HPDE6-E6E7 (cell line): ENCODE results near the gene SLC13A3.

Source experiments
- DNase-seq: peaks from one replicate; pipeline ENCODE4 v3.0.0; 2011; ENCODE audit warnings: missing footprints; ENCODE audit errors: extremely low spot score

Gene SLC13A3

DNA sequence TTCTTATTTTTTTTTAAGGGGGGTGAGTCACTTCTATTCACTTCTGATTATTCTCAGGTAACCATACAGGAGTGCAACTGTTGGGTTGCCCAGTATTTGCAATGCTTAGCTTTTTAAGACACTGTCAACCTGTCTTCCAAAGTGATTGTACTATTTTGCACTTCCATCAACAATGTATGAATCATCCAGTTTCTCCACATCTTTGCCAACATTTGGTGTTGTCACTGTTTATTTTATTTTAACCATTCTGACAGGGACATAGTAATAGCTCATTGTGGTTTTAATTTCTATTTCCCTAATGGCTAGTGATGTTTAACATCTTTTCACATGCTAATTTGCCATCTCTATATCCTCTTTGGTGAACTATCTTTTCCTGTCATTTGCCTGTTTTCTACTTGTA lies 1.4 kb upstream of the SLC13A3 start:
- DNase-seq, result no peak

DNA sequence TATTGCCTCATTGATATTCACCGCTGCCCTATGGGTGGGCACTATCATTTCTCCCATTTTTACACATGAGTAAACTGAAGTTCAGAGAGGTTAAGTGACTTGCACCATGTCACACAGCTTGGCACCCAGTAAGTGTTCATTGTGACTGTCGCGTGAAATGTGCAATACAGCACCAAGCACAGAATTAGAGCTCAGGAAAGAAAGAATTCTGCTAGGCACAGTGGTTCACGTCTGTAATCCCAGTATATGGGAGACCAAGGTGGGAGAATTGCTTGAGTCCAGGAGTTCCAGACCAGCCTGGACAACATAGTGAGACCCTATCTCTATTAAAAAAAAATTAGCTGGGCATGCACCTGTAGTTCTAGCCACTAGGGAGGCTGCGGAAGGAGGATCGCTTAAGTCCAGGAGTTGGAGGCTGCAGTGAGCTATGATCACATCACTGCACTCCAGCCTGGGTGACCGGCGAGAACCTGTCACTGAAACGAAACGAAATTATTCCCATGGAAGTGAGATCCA lies 626 bp downstream of the SLC13A3 start:
- DNase-seq, result no peak

GRCh38 chr20:46649965-46650542 lies 1.2 kb downstream of the SLC13A3 start:
- no peak for DNase-seq

- no peak for DNase-seq
Measured at GRCh38 chr20:46649650-46649949, 1.7 kb downstream of the SLC13A3 start.

DNA sequence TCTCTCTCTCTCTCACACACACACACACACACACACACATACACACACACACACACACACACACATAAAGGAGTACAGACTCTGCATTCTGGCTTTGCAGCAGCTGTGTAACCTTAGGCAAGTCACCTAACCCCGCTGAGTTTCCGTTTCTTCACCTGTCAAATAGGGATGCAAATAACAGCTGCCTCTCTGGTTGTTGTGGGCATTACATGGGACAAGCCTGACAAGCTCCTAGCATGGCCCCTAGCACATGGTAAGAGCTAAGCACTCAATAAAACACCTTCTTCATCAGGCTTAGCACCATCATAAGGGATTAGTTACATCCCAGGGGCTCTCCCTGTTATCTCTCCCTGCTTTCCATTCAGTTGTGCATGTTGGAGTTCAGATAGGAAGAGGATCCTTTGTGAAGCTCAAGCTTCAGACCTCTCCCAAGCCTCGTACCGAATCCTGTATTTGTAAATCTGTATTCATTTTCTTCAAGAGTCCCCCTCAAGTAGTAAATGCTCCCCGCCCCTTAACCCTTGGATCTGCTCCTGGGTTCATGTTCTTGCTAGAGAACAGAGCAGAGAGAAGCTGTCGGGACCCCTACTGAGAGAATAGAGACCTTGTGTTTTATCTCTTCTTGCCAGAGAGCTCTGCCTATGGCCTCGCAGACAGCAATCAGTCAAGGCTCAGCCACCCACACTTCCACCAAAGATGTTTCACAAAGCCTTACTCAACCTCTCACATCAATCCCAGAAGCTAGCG lies 2.2 kb downstream of the SLC13A3 start:
- DNase-seq, result no peak

DNA sequence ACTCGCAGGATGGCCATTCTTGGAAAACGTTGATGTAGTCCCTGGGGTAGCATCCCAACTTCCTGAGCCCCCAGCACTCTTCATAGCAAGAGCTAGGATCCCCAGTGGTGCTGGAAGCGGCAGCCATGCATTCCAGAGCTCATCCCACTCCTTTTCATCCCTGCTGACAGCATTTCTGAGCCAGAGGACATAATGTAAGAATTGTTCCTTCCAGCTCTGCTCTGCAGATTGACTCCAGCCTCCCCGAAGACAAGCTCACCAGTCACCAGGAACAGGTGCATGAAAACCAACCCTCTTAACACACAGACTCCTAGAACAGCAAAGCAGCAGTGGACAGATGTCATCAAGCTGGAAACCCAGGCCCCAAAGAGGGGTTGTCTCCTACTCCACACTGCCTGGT lies 3.8 kb downstream of the SLC13A3 start:
- DNase-seq, result no peak

DNA sequence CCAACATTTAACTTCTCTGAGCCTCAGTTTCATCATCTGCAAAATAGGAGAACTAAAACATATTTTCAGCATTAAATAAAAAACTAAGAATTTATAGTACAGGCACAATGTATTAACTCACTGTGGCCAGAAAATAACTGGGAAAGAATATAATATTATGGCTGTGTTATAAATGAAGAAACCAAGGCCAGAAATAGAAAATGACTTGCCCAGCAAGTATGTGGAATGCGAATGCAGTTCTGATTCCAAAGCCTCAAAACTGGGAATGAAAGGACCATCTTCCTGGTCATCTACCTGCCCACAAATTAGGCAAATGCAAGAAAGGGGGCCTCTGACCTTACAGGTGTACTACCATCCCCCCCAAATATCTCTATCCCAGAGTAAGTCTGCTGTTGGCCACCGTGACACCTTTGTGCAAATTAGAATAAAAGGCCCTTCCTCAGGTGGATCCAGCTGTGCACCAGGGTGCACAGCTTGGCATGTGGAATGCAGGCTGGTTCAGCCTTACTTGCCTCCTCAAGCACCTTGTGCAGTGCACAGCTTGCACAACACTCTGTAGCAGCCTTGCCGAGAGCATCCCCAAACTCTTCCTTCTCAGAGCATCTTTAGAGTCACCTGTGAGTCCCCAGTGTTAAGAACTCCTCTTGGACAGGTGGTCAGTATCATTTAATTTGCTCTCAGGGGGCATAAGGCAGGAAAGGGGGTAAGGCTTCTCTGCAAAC lies 4.4 kb downstream of the SLC13A3 start:
- DNase-seq, result no peak

DNA sequence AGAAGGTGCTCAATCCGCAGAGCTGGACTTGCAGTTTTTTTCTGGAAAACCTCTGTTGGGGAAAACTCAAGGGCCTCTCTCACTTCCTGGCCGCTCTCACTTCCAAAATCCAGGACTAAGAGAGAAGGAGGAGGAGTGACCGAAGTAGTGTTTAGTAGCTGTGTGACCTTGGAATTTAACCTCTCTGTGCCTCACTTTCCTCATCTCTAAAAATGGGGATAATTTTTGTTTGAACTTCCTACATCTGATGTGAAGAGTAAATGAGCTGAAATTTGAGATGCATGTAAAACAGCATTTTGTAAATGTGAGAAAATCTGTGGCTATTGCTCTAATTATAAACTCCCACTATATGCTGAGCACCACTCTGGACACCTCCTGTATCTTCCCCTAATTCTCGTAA lies 5.1 kb downstream of the SLC13A3 start:
- DNase-seq, result no peak

DNA sequence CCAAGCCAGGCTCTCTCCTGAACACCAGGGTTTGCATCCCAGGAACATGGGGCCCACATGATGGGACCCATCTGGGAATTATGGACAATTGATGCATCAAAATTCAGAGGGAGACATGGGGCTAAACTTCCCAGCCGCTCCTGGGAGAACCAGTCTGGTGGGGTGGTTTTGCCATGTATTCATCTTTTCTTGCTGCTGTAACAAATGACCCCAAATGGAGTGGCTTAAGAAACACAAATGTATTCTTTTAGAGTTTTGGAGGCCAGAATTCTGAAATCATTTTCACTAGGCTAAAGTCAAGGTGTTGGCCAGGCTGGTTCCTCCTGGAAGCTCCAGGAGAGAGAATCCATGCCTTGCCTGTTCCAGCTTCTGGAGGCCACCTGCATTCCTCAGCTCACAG lies 6.5 kb downstream of the SLC13A3 start:
- no peak for DNase-seq

DNA sequence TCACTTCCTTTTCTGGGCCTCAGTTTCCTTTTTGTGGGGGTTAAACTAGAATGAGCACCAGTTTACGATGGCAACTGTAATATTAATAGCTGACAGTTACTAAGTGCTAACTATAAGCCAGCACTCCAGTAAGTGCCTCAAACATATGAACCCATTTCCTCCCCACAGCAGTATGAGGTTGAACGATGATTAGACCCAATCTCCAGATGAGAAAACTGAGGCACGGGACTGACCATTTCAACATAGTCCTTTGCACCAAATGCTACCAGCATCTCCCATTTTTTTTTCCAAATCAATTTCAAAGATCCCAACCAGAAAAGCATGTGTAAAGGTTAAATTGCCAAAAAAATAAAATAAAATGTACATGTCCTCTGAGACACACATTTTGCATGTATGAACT lies 7.1 kb downstream of the SLC13A3 start:
- no peak for DNase-seq

DNA sequence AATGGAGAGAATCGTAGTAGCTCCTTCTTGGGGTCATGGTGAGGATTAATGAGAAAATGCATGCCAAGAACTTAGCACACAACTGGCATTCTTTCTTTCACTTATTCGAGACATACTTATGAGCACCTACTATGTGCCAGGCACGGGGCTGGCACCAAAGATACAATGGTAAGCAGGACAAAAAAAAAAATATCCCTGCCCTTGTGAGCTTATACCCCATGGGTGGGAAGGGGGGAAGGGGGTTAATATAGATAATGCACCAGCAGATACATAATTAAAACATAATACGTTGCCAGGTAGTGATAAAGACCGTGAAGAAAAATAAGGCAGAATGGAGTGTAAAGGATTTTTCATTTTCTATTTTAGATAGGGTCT lies 8.3 kb downstream of the SLC13A3 start:
- DNase-seq, result no peak

DNA sequence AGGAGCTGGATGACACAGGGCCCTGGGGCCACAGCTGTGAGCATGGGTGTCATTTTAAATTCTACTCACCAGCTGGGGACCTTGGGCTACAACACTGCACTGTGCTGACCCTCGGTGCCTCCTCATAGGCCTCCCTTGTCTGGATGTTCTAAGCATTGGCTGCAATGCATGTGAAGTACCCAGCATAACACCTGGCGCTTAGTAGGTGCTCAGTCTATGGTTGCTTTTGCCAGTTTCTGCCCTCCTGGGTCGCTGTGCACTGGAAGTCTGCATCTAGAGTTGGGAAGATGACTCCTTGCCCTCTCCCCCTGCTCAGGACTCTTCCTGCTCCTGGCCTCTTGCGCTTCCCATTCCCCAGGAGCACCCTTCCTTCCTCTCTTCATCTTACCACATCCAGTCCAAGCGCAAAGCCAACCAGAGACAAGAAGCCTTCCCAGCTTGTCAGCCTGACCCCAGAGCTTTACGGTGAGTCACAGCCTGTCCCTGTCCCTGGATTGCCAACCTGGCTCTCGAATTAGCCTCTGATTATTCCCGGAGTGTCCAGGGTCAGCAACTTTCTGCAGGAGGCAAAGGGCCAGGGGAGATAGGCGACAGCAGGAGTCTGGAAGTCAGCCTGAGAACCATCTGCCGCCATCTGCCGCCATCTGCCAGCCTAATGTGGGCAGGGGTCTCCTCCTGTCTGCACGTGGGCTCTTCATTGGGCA lies 8.8 kb downstream of the SLC13A3 start:
- no peak for DNase-seq

DNA sequence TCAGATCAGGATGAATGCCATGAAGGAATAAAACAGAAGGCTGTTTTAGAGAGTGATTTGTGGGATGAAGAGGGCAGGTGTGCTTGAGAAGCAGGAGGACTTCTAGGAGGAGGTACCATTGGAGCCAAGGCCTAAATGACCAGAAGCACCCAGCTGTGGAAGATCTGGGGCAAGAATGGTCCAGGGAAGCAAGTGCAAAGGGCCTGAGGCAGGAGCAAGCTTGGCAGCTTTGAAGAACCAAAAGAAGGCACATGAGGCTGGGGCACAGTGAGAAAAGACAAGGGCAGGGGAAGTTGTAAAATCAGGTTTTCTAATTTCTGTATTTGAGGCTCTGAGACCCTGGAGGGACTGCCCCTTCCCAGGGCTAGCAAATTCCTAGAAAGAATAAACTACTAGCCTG lies 9.8 kb downstream of the SLC13A3 start:
- no peak for DNase-seq

DNA sequence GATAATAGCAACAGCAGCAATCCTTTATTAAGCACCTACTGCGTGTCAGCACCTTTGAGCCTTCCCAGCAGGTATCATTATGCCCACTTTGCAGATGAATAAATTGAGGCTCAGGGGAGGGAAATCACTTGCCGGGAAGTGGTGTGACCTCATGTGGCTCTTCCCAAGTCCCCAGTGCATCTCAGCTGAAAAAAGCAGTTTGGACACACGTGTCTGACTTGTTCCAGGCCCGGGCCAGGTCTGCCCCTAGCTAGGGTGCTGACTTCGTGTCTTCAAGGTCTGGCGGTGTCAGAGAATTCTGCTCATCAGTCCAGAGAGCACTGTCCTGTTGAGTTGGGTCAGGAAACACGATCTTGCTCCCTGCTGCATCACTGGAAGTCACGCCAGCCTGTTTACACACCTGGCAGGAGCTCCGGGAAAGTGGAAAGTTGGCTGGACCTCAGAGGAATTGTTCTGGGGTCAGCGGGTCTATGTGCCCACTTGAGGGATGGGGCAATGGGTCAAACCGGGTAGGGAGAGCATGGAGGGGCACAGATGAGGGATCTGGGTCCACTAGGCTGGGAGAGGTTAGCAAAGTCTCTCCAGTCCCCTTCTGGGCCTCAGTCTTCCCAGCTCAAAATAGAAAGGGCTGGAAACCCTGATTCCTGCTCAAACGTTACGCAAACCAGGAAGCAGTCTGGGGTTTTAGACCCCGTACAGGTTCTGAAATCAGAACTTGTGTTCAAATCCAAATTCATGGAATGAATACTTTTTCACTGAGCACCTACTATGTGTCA lies 10.5 kb downstream of the SLC13A3 start:
- no peak for DNase-seq

GRCh38 chr20:46640044-46640443 lies 11.2 kb downstream of the SLC13A3 start:
- DNase-seq, result no peak

DNA sequence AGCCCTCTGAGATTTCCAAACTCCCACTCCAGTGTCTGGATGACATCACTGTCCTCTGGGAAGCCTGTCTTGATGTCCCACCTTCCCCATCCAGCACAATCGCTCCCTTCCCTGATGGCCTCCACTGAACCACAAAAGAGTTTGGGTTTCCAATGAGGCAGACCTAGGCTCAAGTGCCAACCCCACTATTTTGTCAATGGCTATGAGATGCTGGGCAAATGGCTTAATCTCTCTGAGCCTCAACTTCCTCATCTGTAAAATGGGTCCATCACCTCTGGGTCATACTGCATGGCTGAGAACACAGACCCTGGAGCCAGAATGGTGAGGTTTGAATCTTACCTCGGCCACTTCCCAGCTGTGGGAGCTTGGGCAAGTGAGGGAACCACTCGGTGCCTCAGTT lies 11.7 kb downstream of the SLC13A3 start:
- no peak for DNase-seq

GRCh38 chr20:46638898-46639274 lies 12.4 kb downstream of the SLC13A3 start:
- no peak for DNase-seq

- no peak for DNase-seq
Measured at GRCh38 chr20:46638134-46638897, 12.9 kb downstream of the SLC13A3 start.

DNA sequence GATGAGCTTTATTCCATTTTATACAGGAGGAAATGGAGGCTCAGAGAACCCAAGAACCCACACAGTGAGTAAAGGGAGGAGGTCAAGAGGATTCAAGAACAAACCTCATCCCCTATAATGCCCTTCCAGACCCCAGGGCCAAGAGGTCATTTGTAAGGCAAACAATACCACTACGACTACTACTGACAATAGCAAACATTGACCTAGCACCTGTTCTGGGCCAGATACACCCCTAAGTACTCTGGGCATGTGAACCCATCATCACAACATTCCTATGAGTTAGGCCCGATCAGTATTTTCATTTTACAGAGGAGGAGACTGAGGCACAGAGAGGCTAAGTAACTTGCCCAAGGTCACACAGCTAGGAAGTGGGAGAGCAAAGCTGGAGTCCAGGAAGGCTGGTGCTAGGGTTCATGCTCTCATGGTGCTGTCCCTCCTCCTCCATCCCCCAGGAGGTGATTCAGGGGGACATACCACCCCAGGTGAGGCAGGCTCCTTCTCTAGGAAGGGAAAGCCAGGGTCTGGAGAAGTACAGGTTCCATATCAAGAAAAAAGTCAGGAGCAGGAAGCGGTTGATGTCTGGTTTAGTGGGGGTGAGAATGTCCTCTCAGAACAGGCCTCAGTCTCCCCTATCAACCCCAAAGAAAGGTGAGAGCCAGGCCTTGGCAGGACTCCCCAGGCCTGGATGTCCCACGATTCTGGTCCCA lies 13.7 kb downstream of the SLC13A3 start:
- no peak for DNase-seq

DNA sequence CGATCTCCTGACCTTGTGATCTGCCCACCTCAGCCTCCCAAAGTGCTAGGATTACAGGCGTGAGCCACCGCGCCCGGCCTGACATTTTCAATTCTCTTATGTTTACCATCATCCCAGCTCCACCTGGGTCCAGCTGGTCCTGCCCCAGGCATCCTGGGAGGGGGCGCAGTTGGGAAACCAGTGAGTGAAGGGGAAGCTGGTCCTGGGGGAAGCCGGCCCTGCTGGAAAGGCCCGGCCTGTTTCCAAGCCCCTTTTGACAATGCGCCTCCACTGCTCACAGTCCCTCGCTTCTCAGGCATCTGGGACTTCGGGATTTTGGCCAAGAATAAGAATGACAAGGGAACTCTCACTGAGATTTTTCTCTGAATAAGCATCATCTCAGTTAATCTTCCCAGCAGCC lies 14.2 kb downstream of the SLC13A3 start:
- DNase-seq, result no peak
